ENCODE measurements around the gene MATN1.

GRCh38 chr1:30688920-30689794, 34.2 kb downstream of the MATN1 start:
- TF ChIP-seq CTCF (IDR thresholded peaks at IDR 0.05) (no peak), POLR2A (IDR thresholded peaks at IDR 0.05) (no peak), POLR2AphosphoS5 (IDR thresholded peaks at IDR 0.05; ENCODE audit: insufficient read depth in 1 of 2, low read depth in 1 of 2) (no peak)
